Psoas muscle (tissue), 8 donors: ENCODE results near the gene PACS1. TPM values are rescaled to one million over a fixed set of nuclear protein-coding genes. Genes with fewer than 3 reads are reported as not detected.

Experiments used
- ATAC-seq, 4 donors: fragments of 200-7000 bp; cut with Tn5 transposase; one replicate each; pipeline ENCODE4 v1.9.1; 2020; ENCODE audit warnings: moderate library complexity in 3 of 4, mild to moderate bottlenecking in 2 of 4
- DNase-seq, 2 donors: peaks; one replicate each; pipeline ENCODE4 v3.0.0-alpha.2; 2020
- H3K27ac ChIP-seq: fragments of 200-600 bp; one replicate; pipeline ENCODE4 v1.8.0; 2022
- H3K27me3 ChIP-seq, 3 donors: fragments of 200-600 bp in 1 of 3; one replicate each; pipeline versions ENCODE4 v1.6.1 to v1.8.0; 2013 to 2022; ENCODE audit warnings: low read length in 2 of 3, mild to moderate bottlenecking in 2 of 3, moderate library complexity in 1 of 3; ENCODE audit not compliant: insufficient read depth in 3 of 3
- H3K36me3 ChIP-seq, 2 donors: fragments of 200-600 bp in 1 of 2; one replicate each; pipeline versions ENCODE4 v1.6.1 to v1.8.0; 2013 to 2022; ENCODE audit warnings: low read depth in 1 of 2, mild to moderate bottlenecking in 1 of 2, moderate library complexity in 1 of 2; ENCODE audit not compliant: insufficient read depth in 1 of 2
- H3K4me1 ChIP-seq: fragments of 200-600 bp; one replicate; pipeline ENCODE4 v1.8.0; 2022
- H3K4me3 ChIP-seq: fragments of 200-600 bp; one replicate; pipeline ENCODE4 v1.8.0; 2022; ENCODE audit warnings: mild to moderate bottlenecking
- H3K9me3 ChIP-seq: fragments of 200-600 bp; one replicate; pipeline ENCODE4 v1.8.0; 2022
- WGBS, 3 donors: extraction: QIAGEN DNeasy Blood & Tissue Kit; methylation state at CpG; one replicate each; pipeline versions ENCODE4 v1.1.6 to v1.1.7; 2013; 5-methylcytosine and 5-hydroxymethylcytosine counted together
- intact Hi-C, 2 donors: fragments of 100-400 bp; cut with DNase I; formaldehyde crosslinking; loops; one replicate each; pipeline versions ENCODE4 v1.11.0 to v1.14.2; 2022
- polyA plus RNA-seq, 3 donors: library from polyadenylated mRNA; stranded (reverse); fragments of 200-250 nt; gene quantifications; one replicate each; pipeline ENCODE4 v1.2.3, GENCODE V29; 2013
- total RNA-seq, 4 donors: library from RNA; stranded (reverse); fragmentation: NEBNext Ultra II Directional in 2 of 4; extraction: Animal tissue kit (Norgen Biotek cat#: 25700) in 2 of 4; gene quantifications; one replicate each; pipeline versions ENCODE4 v1.2.1 to v1.2.4, GENCODE V29; 2021 to 2023
- TF ChIP-seq, protein P1 (sequence below): fragments of 200-600 bp; IDR thresholded peaks from one replicate; pipeline ENCODE4 v1.8.0; 2022; ENCODE audit warnings: antibody characterized with exemption
- donor health status: healthy with polysubstance abuse.
- donor health status: DM: no; HTN: no; CAD: no; lungs with moderate emphysema.
- donor health status: Bipolar disorder and iron deficiency.
- donor health status: healthy.
- donor health status: DM: yes; HTN: yes; CAD: no.
- donor health status: DM: no; HTN: no; CAD: no.
- donor health status: DM: no; HTN: no; CAD: no.
- donor health status: DM: yes; HTN: yes; CAD: no.

The PACS1 gene
- total and polyA plus RNA-seq, 7 donors, result 7.4 to 27.8 (median 16.3) TPM

DNA sequence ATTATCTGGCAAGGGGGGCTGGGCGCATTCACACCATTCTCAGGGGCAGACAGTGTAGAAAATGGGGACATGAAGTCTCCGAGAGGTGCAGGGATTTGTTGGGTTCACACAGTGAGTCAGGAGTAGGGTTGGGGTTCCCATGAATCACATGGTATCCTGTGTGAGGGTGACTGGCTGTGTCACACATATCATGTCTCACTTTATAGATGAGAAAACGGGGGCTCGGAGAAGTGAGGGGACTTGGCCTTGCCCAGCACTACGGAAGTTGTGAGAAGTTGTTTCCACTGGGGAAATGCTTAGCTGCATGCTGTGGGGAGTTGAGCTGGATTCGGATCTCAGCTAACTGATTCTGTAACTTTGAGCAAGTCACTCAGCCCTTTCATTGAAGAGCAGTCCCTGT, 25.3 kb upstream of the PACS1 start:
- Histone ChIP-seq H3K4me1 (peaks cover 6% of the 10 kb centered on the region), H3K4me3 (peak overlapping the region; percentile 11), H3K27me3 (peaks cover 0 to 7% (median 4%) of the 10 kb centered on the region in 3 donors), H3K27ac (no peak overlapping the region), H3K36me3 (no peaks in the 10 kb centered on the region), H3K9me3 (no peaks in the 10 kb centered on the region)
- intact Hi-C loops, result no loop called here
- no peak for DNase-seq
- TF ChIP-seq, protein P1, sequence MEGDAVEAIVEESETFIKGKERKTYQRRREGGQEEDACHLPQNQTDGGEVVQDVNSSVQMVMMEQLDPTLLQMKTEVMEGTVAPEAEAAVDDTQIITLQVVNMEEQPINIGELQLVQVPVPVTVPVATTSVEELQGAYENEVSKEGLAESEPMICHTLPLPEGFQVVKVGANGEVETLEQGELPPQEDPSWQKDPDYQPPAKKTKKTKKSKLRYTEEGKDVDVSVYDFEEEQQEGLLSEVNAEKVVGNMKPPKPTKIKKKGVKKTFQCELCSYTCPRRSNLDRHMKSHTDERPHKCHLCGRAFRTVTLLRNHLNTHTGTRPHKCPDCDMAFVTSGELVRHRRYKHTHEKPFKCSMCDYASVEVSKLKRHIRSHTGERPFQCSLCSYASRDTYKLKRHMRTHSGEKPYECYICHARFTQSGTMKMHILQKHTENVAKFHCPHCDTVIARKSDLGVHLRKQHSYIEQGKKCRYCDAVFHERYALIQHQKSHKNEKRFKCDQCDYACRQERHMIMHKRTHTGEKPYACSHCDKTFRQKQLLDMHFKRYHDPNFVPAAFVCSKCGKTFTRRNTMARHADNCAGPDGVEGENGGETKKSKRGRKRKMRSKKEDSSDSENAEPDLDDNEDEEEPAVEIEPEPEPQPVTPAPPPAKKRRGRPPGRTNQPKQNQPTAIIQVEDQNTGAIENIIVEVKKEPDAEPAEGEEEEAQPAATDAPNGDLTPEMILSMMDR, result no peak
- 57 to 70% (median 63%) methylated on average over 6 of the region's 6 CpGs for WGBS, 3 donors
- ATAC-seq, result peak in 1 of 4 donors; percentile 11

DNA sequence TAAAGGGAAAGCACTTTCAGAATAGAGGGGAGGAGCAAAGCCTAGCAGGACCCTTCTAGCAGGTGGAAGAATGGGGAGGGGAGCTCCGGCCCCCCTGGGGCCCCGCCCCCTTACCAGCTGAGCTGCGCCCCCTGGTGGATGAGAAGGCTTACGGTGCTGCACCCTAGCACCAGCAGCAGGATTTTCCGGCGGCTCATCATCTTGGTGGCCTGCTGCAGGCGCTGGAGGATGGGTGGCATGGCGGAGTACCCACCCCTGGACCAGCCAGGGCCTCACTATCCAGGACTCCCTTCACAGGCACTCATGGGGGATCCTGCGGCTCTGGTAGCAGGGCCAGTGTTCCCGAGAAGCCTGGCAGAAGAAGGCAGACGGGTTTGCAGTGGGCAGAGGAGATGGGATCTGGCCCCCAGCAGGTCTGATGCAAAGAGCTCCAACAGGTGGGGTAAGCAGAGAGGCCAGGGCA, 24.9 kb upstream of the PACS1 start:
- peak; percentile 75 to 95 (median 81) for ATAC-seq
- peak; percentile 71 to 83 for DNase-seq
- Histone ChIP-seq H3K27me3 (peaks cover 0 to 7% (median 4%) of the 10 kb centered on the region in 3 donors), H3K27ac (no peak overlapping the region), H3K9me3 (no peaks in the 10 kb centered on the region), H3K4me1 (peaks cover 6% of the 10 kb centered on the region), H3K36me3 (no peaks in the 10 kb centered on the region), H3K4me3 (peak overlapping the region; percentile 11)
- intact Hi-C loops, result no loop called here
- whole genome bisulfite sequencing, 3 donors, result 11 to 13% (median 13%) methylated on average over 10 to 11 of the region's 11 CpGs
- TF ChIP-seq, protein P1, result peak; percentile 89

DNA sequence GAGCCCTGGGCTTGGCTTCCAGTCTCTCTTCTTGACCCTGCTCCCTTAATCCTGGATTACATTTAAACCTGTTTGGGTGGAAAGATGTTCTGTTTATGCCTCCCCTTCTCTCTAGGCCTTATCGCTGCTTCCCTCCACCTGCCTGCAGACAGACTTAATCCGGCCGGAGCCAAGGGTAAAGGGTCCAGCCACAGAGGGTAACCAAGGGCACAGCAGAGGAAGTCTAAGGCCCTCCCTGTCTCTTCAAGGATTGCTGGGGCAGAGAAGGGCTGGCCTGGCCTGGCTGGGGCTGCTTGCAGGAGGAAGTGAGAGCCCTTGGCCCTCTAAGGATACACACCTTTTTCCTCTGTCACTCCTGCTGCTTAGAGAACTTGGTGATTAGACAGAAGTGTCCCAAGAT, 23.2 kb upstream of the PACS1 start:
- Histone ChIP-seq H3K9me3 (no peaks in the 10 kb centered on the region), H3K4me1 (peaks cover 6% of the 10 kb centered on the region), H3K27me3 (peaks cover 0 to 7% (median 4%) of the 10 kb centered on the region in 3 donors), H3K36me3 (no peaks in the 10 kb centered on the region), H3K4me3 (no peak overlapping the region), H3K27ac (no peak overlapping the region)
- TF ChIP-seq, protein P1, result no peak
- WGBS, 3 donors, result 89 to 92% (median 90%) methylated on average over 3 of the region's 3 CpGs
- no peak for DNase-seq
- intact Hi-C loops, result no loop called here
- ATAC-seq, result no peak

DNA sequence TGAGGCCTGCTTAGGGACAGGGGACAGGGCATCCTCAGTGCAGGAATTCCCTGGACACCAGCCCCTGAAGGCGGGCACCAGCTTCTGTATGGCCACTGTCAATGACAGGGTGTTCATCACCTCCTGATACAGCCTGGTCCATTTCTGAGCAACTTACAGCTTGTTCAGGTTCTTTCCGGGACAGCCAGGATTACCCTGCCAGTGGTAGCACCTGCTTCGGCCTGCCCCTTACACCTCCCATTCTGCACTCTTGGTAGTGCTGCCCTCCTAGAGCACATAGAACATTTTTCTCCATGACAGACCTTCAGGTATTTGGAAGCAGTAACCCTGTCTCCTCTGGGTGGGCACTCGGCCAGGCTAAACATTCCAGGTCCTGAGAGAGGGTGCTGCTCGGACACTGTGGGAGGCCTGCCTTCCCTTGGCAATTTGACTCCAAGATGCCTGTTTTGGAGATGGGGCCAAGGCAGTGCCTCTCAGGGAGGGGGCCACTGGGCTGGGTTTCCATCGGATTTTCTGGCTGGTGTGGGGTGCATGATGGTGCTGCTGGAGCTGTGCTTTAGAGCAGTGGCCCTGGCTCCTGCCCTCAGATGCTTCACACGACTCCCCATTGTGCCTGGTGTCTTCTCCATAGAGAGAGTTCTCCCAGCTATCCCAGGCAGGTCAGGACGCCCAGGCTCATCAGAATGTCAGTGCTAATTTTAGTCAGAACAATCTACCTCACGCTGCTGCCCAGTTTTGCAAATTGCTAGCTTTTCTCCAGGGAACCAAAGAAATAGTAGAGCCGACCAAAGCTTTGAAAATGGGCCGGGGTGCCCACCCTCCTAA, 22.3 kb upstream of the PACS1 start:
- Histone ChIP-seq H3K4me1 (peaks cover 6% of the 10 kb centered on the region), H3K27ac (no peak overlapping the region), H3K4me3 (no peak overlapping the region), H3K9me3 (no peaks in the 10 kb centered on the region), H3K27me3 (peaks cover 0 to 7% (median 4%) of the 10 kb centered on the region in 3 donors), H3K36me3 (no peaks in the 10 kb centered on the region)
- 45 to 69% (median 51%) methylated on average over 11 of the region's 11 CpGs for WGBS, 3 donors
- DNase-seq (no peak), ATAC-seq (no peak)
- intact Hi-C loops, result no loop called here
- TF ChIP-seq, protein P1, result no peak
